GM10847 (cell line): ENCODE data around the gene TANC1.

Experiments used
- POLR2A ChIP-seq: IDR thresholded peaks from 2 replicates; pipeline ENCODE4 v1.6.1; 2011; ENCODE audit not compliant: insufficient read length; ENCODE audit errors: extremely low read depth

The TANC1 gene

GRCh38 chr2:158998551-158999248 lies 30.3 kb downstream of the TANC1 start:
- TF ChIP-seq POLR2A = no peak

DNA sequence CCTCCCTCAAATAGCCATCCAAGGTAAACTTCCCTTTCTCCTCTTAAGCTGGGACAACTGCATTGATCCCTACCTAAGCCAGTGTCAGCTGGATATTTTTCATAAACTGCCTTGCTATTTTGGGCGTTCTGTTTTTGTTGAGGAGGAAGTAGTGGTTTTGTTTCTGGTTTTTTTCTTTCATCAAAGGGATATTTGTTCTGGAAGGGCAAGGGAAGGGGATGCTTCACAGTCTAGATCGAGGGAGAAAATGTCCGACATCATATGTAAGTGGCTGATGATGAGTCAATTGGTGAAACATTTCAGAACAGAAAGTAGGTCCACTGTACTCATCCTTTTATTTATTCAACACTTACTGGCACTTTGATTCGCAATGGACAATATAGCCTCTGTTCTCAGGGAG lies 31.0 kb downstream of the TANC1 start:
- TF ChIP-seq POLR2A = no peak

DNA sequence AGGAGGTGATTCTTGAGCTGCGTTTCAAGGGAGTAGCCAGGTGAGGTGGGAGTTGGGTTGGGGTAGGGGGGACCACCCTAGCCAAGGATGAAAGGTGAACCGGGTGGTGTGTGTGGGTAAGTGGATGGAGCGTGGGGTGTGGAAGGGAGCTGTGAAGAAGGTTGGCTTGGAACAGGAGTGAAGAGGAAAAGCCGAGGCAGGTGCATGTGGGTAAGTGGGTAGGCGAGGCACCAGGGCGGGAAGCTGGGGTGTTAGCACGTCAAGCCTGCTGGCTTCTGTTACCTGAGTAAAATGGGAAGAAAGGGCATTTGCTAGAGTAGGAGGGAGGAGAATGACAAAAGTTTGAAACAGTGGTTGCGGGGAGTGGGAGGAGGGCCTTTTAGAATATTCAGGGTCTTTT lies 31.6 kb downstream of the TANC1 start:
- no peak for TF ChIP-seq POLR2A

- no peak for TF ChIP-seq POLR2A
Measured at GRCh38 chr2:159002462-159003111, 34.1 kb downstream of the TANC1 start.

- TF ChIP-seq POLR2A = no peak
Measured at GRCh38 chr2:159003555-159003954, 35.1 kb downstream of the TANC1 start.

DNA sequence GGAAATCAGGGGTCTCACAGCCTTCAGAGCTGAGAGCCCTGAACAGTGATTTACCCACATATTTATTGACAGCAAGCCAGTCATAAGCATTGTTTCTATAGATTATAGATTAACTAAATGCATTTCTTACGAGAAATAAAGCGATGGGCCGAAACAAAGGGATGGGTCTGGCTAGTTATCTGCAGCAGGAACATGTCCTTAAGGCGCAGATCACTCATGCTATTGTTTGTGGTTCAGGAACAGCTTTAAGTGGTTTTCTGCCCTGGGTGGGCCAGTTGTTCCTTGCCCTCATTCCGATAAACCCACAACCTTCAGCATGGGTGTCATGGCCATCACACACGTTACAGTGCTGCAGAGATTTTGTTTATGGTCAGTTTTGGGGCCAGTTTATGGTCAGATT lies 36.4 kb downstream of the TANC1 start:
- no peak for TF ChIP-seq POLR2A

DNA sequence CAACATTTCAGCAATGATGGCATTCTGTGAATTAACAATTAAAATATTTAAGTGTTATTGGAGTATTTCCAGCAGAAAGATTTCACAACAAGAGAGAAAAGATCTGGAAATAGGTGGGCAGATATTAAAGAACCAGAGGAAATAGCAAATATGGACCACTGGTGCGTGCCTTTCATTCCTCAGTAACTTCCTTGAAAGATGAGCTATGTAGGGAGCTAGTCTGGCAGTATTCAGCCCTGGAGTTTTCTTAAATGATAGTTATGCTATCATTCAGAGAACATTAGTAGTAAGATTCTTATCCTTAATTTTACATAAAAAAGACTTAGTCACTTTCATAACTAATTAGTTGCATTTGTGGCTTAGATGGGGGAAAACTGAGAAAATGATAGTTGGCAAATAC lies 41.5 kb downstream of the TANC1 start:
- no peak for TF ChIP-seq POLR2A

- no peak for TF ChIP-seq POLR2A
Measured at GRCh38 chr2:159010340-159010739, 41.9 kb downstream of the TANC1 start.

DNA sequence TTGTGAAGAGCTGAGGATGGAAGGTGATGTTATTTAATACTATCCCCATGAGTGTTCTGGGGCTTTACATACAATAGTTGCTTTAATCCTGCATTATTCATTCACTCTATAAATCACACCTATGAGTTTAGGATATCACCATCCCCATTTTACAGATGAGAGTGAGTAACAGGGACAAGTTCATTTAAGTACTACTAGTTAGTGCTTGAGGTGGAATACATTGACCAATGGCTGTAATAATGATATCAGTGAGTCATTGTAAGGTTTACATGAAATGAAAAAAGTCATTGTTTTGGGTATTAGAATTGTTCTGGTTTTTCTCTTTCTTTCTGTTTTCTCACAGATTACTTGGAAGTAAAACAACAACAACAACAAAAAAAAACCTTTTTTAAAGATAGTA lies 42.5 kb downstream of the TANC1 start:
- no peak for TF ChIP-seq POLR2A

GRCh38 chr2:159012142-159012541 lies 43.7 kb downstream of the TANC1 start:
- TF ChIP-seq POLR2A = no peak

- no peak for TF ChIP-seq POLR2A
Measured at GRCh38 chr2:159013103-159013502, 44.7 kb downstream of the TANC1 start.

DNA sequence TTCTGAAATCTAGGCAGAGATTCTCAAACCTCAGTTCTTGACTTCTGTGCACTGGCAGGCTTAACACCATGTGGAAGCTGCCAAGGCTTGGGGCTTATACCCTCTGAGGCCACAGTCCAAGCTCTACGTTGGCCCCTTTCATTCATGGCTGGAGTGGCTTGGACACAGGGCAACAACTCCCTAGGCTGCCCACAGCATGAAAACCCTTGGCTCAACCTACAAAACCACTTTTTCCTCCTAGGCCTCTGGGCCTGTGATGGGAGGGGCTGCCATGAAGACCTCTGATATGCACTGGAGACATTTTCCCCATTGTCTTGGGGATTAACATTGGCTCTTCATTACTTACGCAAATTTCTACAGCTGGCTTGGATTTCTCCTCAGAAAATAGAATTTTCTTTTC lies 46.7 kb downstream of the TANC1 start:
- no peak for TF ChIP-seq POLR2A

DNA sequence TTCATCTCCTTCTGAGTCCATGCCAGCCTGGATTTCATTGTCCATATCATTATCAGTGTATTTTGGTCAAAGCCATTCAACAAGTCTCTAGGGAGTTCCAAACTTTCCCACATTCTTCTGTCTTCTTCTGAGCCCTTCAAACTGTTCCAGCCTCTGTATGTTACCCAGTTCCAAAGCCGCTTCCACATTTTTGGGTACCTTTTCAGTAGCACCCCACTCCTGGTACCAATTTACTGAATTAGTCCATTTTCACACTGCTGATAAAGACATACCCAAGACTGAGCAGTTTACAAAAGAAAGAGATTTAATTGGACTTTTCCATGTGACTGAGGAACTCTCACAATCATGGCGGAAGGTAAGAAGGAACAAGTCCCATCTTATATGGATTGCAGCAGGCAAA lies 47.4 kb downstream of the TANC1 start:
- TF ChIP-seq POLR2A = no peak

DNA sequence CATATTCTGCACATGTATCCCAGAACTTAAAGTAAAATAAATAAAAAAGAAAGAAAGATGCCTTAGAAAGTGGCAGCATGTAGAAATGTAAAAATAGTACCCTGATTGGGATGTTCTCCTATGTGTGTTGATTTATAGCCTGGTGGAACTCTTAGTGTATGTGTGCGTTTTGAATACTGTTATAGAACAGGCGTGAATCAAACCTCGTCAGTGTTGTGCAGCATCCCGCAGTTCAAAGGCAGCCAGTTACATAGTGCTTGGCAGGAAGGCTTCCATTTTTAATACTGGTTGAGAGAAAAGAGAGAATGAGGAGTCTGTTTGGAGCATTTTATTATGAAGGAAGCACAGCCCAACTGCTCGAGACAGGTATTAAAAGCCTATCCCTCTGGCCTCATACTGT lies 49.4 kb downstream of the TANC1 start:
- no peak for TF ChIP-seq POLR2A

DNA sequence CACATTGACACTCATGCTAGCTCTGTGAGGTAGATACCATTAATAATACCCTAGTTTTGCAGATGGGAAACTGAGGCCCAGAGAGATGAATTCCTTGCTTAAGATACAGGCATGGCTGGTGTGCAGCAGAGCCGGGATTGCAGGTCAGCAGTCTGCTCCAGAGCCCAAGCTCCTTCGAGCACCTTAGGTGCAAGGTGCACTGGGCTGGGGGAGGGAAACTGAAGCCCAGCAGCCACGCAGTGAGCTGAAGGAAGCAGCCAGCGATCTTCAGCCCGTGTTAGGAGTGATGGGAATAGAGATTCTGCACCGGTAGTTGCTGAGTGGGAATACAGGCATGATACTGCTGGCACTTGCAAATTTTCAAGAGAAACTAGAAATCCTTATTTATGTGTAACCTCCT lies 50.6 kb downstream of the TANC1 start:
- TF ChIP-seq POLR2A = no peak

GRCh38 chr2:159022019-159022418 lies 53.6 kb downstream of the TANC1 start:
- TF ChIP-seq POLR2A = no peak

- TF ChIP-seq POLR2A = no peak
Measured at GRCh38 chr2:159026170-159026569, 57.7 kb downstream of the TANC1 start.

- TF ChIP-seq POLR2A = no peak
Measured at GRCh38 chr2:159028776-159029175, 60.3 kb downstream of the TANC1 start.

- no peak for TF ChIP-seq POLR2A
Measured at GRCh38 chr2:159029936-159030335, 61.5 kb downstream of the TANC1 start.
